ENCODE results near the gene THRA. TPM values are rescaled to one million over a fixed set of nuclear protein-coding genes. Genes with fewer than 3 reads are reported as not detected.

THRA gene
- total RNA-seq, 1 donor from 2014 or later, result 4.5 TPM

GRCh38 chr17:40022961-40023541 lies 39.7 kb upstream of the THRA start:
- no peak for DNase-seq
- Mint-ChIP-seq H3K27me3 (no peaks in the 10 kb centered on the region), H3K4me3 (no peak overlapping the region), H3K4me1 (peaks cover 12% of the 10 kb centered on the region), H3K27ac (no peak overlapping the region), H3K9me3 (no peaks in the 10 kb centered on the region), H3K36me3 (ENCODE audit: low read depth) (peaks cover 49% of the 10 kb centered on the region)
- intact Hi-C loops (cut with micrococcal nuclease), result no loop called here

DNA sequence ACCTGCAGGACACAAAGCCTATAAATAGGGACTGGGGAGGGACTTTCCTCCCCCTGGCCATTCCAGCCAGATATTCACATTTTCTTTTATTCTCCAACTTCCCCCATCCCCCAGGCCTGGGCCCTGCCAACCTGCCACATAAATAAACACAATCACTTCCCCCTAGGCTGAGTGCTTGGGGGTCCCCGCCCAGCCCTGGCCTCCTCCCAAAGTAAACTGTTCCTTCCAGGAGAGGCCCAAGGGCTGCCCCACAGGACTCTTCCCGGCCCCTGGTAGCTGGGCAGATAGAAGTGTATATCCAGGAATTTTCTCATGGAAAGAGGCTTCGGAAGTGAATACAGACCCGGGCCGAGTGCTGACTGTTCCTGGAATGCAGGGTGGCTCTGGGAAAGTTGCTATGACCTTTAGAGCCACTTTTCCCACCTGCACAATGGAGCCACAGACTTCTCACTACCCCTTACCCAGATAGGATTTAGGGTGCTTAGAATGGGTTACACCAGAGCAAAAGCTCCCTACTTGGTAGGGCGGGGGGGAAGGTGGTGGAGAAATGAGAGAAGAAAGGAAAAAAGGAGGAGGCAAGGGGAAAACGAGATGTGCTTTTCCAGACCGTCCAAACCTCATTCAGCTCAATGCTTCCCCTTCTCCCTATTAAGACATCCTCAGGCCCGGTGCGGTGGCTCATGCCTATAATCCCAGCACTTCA lies 39.0 kb upstream of the THRA start:
- Mint-ChIP-seq H3K4me3 (no peak overlapping the region), H3K27ac (no peak overlapping the region), H3K27me3 (no peaks in the 10 kb centered on the region), H3K9me3 (no peaks in the 10 kb centered on the region), H3K4me1 (peaks cover 12% of the 10 kb centered on the region), H3K36me3 (ENCODE audit: low read depth) (peaks cover 53% of the 10 kb centered on the region)
- DNase-seq, result no peak
- intact Hi-C loops (cut with micrococcal nuclease), result no loop called here

DNA sequence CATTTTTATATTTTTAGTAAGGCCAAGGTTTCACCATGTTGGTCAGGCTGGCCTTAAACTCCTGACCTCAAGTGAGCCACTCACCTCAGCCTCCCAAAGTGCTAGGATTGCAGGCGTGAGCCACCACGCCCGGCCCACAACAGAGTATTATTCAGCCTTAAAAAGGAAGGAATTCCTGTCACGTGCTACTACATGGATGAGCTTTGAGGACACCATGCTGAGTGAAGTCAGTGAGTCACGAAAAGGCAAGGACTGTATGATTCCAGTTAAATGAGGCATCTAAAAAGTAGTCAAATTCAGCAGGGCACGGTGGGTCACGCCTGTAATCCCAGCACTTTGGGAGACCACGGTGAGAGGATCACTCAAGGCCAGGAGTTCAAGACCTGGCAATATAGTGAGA lies 37.9 kb upstream of the THRA start:
- Mint-ChIP-seq H3K4me3 (no peak overlapping the region), H3K9me3 (no peaks in the 10 kb centered on the region), H3K27me3 (no peaks in the 10 kb centered on the region), H3K4me1 (peaks cover 12% of the 10 kb centered on the region), H3K27ac (no peak overlapping the region), H3K36me3 (ENCODE audit: low read depth) (peaks cover 56% of the 10 kb centered on the region)
- intact Hi-C loops (cut with micrococcal nuclease), result no loop called here
- no peak for DNase-seq

GRCh38 chr17:40025559-40025958 lies 37.2 kb upstream of the THRA start:
- no peak for DNase-seq
- no peaks in the 10 kb centered on the region for H3K9me3 Mint-ChIP-seq
- intact Hi-C loops (cut with micrococcal nuclease), result no loop called here
- H3K4me1 Mint-ChIP-seq, result peaks cover 12% of the 10 kb centered on the region
- no peak overlapping the region for H3K4me3 Mint-ChIP-seq
- peaks cover 54% of the 10 kb centered on the region for H3K36me3 Mint-ChIP-seq (ENCODE audit: low read depth)
- H3K27me3 Mint-ChIP-seq, result no peaks in the 10 kb centered on the region
- no peak overlapping the region for H3K27ac Mint-ChIP-seq

- no peak overlapping the region for H3K27ac Mint-ChIP-seq
- no peaks in the 10 kb centered on the region for H3K27me3 Mint-ChIP-seq
- H3K36me3 Mint-ChIP-seq (ENCODE audit: low read depth), result peaks cover 56% of the 10 kb centered on the region
- peaks cover 12% of the 10 kb centered on the region for H3K4me1 Mint-ChIP-seq
- intact Hi-C loops (cut with micrococcal nuclease), result no loop called here
- no peaks in the 10 kb centered on the region for H3K9me3 Mint-ChIP-seq
- peak overlapping the region; percentile 6 for H3K4me3 Mint-ChIP-seq
- peak; percentile 74 for DNase-seq
These were observed 36.6 kb upstream of the THRA start for GRCh38 chr17:40025991-40026815.

- Mint-ChIP-seq H3K27ac (no peak overlapping the region), H3K36me3 (ENCODE audit: low read depth) (peaks cover 53% of the 10 kb centered on the region), H3K9me3 (no peaks in the 10 kb centered on the region), H3K4me1 (peaks cover 11% of the 10 kb centered on the region), H3K27me3 (no peaks in the 10 kb centered on the region), H3K4me3 (no peak overlapping the region)
- intact Hi-C loops (cut with micrococcal nuclease), result loop anchor here (1.0 kb wide), 1 partner anchor 14 kb away; no protein-coding TSS in a partner anchor
- peak; percentile 92 for DNase-seq
These were observed 35.8 kb upstream of the THRA start for GRCh38 chr17:40026816-40027613.

DNA sequence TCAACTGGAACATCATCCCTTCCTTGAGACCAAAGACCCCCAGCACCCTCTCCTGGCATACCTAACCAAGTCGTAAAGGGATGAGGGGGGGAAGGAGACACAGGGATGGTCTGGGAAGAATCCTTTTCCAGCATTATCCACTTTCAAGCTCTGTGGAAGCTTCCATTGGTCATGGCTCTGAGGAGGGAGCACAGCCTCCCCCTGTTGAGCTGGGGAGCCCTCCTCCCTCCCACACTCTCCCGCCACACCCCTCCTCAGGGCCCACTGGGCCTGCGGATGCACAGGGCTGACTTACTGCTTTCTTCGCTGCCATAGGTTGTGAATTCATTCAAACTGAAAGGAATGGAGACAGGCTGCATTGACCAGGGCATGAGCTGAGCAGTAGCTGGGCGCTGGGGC lies 35.2 kb upstream of the THRA start:
- Mint-ChIP-seq H3K4me3 (no peak overlapping the region), H3K9me3 (no peaks in the 10 kb centered on the region), H3K36me3 (ENCODE audit: low read depth) (peaks cover 53% of the 10 kb centered on the region), H3K4me1 (peaks cover 11% of the 10 kb centered on the region), H3K27me3 (no peaks in the 10 kb centered on the region), H3K27ac (no peak overlapping the region)
- intact Hi-C loops (cut with micrococcal nuclease), result loop anchor here (1.0 kb wide), 1 partner anchor 14 kb away; no protein-coding TSS in a partner anchor
- no peak for DNase-seq

- intact Hi-C loops (cut with micrococcal nuclease), result no loop called here
- Mint-ChIP-seq H3K36me3 (ENCODE audit: low read depth) (peaks cover 51% of the 10 kb centered on the region), H3K9me3 (no peaks in the 10 kb centered on the region), H3K4me1 (peaks cover 11% of the 10 kb centered on the region), H3K27me3 (no peaks in the 10 kb centered on the region), H3K4me3 (no peak overlapping the region), H3K27ac (no peak overlapping the region)
- DNase-seq, result no peak
These were observed 34.2 kb upstream of the THRA start for GRCh38 chr17:40028595-40028994.

DNA sequence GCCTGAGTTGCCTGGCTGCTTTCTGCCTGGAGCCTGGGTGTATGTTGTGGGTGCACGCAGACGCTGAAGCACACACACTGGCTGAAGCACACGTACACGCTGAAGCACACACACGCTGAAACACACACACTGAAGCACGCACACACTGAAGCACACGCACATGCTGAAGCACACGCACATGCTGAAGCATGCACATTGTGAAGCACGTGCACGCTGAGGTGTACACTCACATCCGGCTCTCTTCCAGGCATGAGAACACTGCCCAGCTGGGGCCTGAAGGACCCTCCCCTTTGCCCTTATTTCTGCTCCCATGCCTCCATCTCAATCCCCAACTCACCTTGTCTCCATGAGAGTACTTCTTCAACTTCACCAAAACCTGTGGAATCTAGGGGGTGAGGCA lies 31.1 kb upstream of the THRA start:
- Mint-ChIP-seq H3K27me3 (no peaks in the 10 kb centered on the region), H3K4me3 (no peak overlapping the region), H3K27ac (no peak overlapping the region), H3K4me1 (no peaks in the 10 kb centered on the region), H3K9me3 (no peaks in the 10 kb centered on the region), H3K36me3 (ENCODE audit: low read depth) (peaks cover 41% of the 10 kb centered on the region)
- intact Hi-C loops (cut with micrococcal nuclease), result no loop called here
- no peak for DNase-seq

DNA sequence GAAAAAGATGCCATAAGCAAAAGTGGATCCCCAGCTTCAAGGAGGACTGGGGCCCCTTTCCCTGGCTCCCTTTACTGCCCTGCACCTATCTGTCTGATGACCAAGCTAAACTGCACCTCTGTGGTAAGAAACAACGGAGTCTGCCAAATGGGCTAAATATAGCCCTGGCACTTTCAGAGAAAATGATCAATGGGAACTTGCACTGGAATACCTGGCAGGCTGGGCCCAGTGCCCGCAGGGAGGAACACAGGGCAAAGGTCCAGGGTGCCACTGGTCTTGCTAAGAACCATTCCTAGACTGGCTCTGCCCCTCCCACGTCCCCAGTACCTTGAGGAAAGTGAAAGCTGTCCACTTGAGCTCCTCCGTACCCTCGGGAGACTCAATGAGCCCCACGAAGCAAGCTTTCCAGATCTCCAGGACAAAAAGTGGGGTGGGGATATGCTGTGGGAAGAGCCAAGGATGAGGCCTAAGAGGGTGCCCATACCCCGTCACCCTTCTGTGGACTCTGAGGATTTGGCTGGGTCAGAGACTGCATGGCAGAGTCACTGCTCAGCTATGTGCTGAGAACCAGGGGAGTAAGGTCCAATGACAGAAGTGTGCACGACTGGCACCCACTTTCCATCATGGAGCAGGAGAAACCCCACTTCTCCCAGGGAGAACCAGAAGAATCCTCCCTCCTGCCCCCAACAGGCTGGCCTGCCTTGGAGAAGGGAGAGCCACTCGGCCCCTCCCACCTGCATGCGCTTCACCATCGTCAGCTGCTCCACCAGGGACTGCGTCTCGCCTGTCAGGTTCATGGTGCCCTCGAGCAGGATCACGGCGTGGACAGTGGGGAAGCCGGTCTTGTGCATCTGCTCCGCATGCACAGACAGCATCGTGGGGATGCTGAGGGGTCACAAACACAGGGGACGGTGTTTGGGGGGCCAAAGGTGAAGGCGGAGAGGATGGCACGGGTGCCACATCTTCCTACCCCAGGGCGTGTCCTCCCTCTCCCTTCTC lies 30.1 kb upstream of the THRA start:
- DNase-seq, result no peak
- no peaks in the 10 kb centered on the region for H3K27me3 Mint-ChIP-seq
- intact Hi-C loops (cut with micrococcal nuclease), result no loop called here
- H3K4me1 Mint-ChIP-seq, result no peaks in the 10 kb centered on the region
- H3K27ac Mint-ChIP-seq, result no peak overlapping the region
- H3K4me3 Mint-ChIP-seq, result no peak overlapping the region
- H3K9me3 Mint-ChIP-seq, result no peaks in the 10 kb centered on the region
- H3K36me3 Mint-ChIP-seq (ENCODE audit: low read depth), result peaks cover 35% of the 10 kb centered on the region

DNA sequence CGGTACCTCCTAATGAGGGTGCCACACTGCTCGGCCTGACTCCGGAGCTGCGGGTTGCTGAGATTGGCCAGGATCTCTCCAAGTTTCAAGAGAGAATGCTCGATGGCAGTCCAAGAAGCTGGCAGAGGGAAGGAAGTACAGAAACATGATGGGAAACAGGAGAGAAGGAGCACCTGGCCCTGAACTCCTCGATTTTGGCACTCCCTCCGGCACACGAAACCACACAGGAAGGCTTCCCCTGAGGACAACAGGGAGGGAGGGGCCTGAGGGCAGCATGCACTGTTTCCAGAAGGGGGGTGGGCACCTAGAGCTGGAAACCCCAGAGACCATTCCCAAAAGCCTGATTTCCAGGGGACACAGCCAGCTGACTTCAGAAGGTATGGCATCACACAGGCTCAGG lies 29.4 kb upstream of the THRA start:
- Mint-ChIP-seq H3K4me3 (no peak overlapping the region), H3K36me3 (ENCODE audit: low read depth) (peaks cover 32% of the 10 kb centered on the region), H3K9me3 (no peaks in the 10 kb centered on the region), H3K27me3 (no peaks in the 10 kb centered on the region), H3K27ac (no peak overlapping the region), H3K4me1 (no peaks in the 10 kb centered on the region)
- intact Hi-C loops (cut with micrococcal nuclease), result no loop called here
- DNase-seq, result no peak

- DNase-seq, result no peak
- H3K27ac Mint-ChIP-seq, result no peak overlapping the region
- intact Hi-C loops (cut with micrococcal nuclease), result no loop called here
- peaks cover 21% of the 10 kb centered on the region for H3K36me3 Mint-ChIP-seq (ENCODE audit: low read depth)
- no peaks in the 10 kb centered on the region for H3K9me3 Mint-ChIP-seq
- no peak overlapping the region for H3K4me3 Mint-ChIP-seq
- H3K27me3 Mint-ChIP-seq, result no peaks in the 10 kb centered on the region
- H3K4me1 Mint-ChIP-seq, result no peaks in the 10 kb centered on the region
These were observed 28.2 kb upstream of the THRA start for GRCh38 chr17:40034426-40035161.

Measured in activated CD4-positive, alpha-beta T cell treated with anti-CD3 and anti-CD28 coated beads, Interleukin-2, amount 10 ng/mL, durations not matched to agents 24 days and 14 days (primary cell).